GM19467 (cell line): ENCODE data around the gene SUGP1.
"Not testable (repeated sequence)": the region's sequence is repeated elsewhere in the genome, so short reads cannot be mapped to it uniquely, and the experiment has no call there.

Experiments
- ATAC-seq: cut with Tn5 transposase; IDR thresholded peaks from one replicate; pipeline ENCODE4 v1.9.1; 2021; ENCODE audit warnings: mild to moderate bottlenecking, moderate library complexity; ENCODE audit not compliant: unreplicated experiment

Gene SUGP1

DNA sequence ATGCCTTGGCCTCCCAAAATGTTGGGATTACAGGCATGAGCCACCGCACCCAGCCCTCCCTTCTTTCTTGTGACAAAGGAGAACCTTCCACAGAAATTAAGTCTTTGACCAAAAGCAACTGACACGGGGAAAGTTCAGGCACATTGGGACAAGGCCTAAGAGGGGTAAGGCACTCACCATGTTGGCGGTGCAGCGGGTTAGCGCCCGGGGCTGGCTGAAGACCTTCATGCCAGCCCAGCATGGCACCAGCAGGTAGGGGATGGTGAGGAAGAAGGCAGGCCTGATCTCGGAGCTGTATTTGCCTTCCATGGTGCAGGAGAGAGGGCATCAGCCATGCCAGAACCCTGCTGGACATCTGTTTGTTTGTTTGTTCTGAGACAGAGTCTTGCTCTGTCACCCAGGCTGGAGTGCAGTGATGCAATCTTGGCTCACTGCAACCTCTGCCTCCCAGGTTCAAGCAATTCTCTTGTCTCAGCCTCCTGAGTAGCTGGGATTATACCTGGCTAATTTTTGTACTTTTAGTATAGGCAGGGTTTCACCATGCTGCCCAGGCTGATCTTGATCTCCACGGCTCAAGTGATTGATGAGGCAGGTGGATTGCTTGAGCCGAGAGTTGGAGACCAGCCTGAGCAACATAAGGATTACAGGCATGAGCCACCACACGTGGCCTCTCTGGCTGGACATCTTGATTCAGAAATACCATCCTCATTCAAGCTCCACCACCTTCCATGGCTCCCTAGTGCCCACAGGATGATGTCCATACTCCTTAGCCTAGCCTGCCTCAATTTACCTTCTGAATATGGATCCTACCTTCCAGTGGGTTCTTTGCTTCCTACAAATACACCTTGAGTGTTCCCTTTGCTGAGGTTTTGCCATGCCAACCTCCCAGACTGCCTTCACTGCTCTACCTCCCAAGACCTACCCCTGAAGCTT is 51.6 kb downstream of the SUGP1 start:
- ATAC-seq: no peak

GRCh38 chr19:19267305-19267704 is 53.0 kb downstream of the SUGP1 start:
- no peak for ATAC-seq

DNA sequence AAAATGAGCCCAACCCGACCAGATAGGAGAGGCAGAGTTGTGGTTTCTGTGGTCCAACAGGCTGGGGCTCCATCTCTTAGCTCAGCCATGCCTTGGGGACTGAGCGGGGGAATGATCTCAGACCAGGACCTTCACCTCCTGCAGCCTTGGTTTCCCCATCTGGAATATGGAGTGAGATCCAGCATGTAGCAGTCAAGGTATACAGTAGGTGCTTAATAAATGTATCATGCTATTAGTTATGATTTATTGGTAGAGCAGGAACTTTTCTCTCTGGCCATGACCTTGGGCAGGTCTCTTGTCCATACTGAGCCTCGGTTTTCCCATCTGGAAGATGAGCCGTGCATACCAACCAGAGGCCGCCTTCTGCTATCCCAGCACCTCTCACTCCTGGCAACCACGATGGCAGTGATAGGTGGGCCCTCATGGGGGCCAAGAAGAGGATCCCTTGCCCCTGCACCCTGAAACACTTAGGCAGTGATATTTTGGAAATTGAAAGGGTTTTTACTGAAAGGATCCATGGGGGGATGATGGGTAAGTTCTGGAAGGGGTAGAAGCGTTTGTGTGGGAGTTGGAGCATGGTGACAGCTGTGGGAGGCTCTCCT is 56.3 kb downstream of the SUGP1 start:
- no peak for ATAC-seq

GRCh38 chr19:19262190-19263057 is 57.9 kb downstream of the SUGP1 start:
- no peak for ATAC-seq

- no peak for ATAC-seq
These were observed 58.7 kb downstream of the SUGP1 start for GRCh38 chr19:19261350-19262189.

GRCh38 chr19:19260417-19261214 is 59.7 kb downstream of the SUGP1 start:
- ATAC-seq: no peak

GRCh38 chr19:19259741-19260140 is 60.6 kb downstream of the SUGP1 start:
- no peak for ATAC-seq

- no peak for ATAC-seq
These were observed 61.5 kb downstream of the SUGP1 start for GRCh38 chr19:19258589-19259338.

DNA sequence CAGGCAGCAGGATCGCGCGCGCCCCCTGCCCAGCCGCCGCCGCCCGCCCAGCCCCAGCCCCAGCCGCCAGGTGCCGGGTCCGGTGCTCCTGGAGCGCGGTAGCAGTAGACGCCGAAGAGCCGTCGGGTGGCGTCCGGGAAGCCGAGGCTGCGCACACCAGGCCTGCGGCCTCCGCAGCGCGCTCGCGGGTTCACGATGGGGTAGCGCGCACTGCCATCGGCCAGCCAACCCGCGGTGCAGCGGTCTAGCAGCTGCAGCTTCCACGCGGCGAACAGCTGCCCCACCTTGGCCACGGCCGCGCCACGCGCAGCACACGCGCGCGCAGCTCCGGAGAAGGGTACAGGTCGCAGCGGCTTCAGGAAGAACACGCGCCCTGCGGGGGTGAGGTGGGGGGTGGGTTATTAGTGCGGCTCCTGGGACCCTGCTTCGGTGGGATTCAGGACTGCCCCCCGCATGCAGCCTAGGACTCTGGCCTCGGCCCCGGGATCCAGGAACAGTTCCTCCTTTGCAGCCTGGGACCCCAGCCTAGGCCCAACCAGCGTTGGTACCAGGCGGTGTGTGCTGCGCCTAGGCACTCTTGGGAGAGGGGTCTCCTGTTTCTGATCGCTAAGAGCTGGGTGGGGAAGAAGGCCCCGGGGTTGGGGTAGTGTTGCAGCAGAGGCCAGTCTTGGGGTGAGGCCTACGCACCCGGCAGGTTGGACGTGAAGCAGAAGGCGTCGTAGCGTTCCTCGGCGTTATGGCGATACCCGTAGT is 62.3 kb downstream of the SUGP1 start:
- ATAC-seq: no peak

GRCh38 chr19:19257137-19257536 is 63.2 kb downstream of the SUGP1 start:
- ATAC-seq: no peak

- ATAC-seq: no peak
These were observed 64.0 kb downstream of the SUGP1 start for GRCh38 chr19:19256072-19256969.

- ATAC-seq: not testable (repeated sequence)
These were observed 66.9 kb downstream of the SUGP1 start for GRCh38 chr19:19253409-19253808.

DNA sequence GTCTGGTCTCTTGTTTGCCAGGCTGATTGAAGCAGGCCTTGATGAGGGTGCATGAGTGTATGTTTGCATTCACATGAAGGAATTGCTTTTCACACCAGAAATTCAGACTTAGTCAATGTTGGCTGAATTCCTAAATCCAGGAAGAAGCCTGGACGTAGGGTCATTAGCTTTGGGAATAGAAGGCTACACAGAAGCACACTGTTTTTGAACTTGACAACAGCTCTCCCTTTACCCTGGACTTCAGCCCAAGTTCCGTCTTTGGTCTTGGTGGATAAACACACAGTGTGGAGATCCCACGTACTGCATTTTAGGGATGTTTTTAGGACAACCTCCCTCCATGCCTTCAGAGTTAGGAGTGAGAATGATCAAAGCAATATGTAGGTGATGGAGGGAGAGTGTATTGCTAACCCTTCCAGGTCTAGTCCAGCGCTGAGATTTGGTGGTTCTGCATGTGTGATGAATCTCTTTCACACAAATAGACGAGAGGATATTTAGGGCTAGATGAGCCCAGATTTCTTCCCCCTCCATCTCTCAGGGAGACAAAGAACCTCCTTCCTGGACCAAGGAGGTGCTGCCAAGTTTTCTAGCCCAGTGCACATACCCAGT is 70.0 kb downstream of the SUGP1 start:
- ATAC-seq: no peak

- ATAC-seq: no peak
These were observed 79.8 kb downstream of the SUGP1 start for GRCh38 chr19:19240476-19240875.

DNA sequence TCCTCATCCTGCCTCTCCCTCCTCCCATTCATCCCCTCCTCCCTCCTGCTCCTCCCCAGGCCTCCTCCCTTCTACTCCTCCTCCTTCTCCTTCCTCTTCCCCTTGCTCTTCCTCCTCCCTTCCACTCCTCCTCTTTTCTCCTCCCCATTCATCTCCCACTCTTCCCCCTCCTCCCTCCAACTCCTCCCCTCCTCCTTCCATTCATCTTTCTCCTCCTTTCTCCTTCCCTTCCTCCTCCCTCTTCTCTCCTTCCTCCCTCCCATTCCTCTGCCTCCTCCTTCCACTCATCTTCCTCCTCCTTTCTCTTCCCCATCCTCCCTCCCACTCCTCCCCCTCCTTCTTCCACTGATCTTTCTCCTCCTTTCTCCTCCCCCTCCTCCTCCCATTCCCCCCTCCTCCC is 80.6 kb downstream of the SUGP1 start:
- ATAC-seq: no peak

DNA sequence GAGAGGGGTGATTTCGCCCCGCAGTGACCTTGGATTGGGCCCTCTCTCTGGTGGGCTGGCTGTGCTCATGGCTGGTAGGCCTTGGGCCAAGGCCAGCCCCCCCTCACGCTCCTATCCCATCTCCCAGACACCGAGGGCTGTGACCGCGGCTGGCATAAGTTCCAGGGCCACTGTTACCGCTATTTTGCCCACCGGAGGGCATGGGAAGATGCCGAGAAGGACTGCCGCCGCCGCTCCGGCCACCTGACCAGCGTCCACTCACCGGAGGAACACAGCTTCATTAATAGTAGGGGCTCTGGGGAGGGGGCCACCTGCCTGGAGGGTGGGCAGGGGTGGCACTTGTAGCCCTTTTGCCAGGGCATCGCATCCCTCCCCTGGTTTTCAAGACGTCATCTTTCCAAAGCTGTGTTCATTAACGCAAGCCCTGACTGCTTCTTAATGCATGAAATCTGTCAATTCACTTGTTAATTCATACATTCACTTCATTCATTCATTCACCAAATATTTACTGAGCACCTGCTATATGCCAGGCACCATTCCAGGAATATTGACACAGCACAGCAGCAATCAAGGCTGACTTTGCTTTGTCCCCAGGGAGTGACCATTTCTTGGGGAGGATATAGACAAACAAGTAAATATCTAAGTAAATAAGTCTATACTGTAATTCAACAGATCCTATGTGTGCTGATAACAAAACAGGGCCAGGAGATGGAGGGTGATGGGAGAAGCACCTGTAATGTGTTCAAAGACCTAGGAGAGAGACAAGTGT is 82.0 kb downstream of the SUGP1 start:
- ATAC-seq: no peak
